ENCODE measurements around the gene TUSC2. TPM values are rescaled to one million over a fixed set of nuclear protein-coding genes. Genes with fewer than 3 reads are reported as not detected.

TUSC2 gene
- total and polyA plus RNA-seq, 2 of the 13 experiments (the other 11 are each of a cell fraction or from before 2014, with no cell fraction given), result 36.7 to 39.1 TPM

- no peak for TF ChIP-seq ZNF644 (CRISPR knock-in tag; IDR thresholded peaks at IDR 0.05; ENCODE audit: low read depth)
- no peak for TF ChIP-seq HNF4A (CRISPR knock-in tag; IDR thresholded peaks at IDR 0.05)
- TF ChIP-seq ZFP36L1 (CRISPR knock-in tag; IDR thresholded peaks at IDR 0.05), result 0 out of 2 replicates have a peak, but pooled peaks have one; percentile 10
- TF ChIP-seq ZNF335 (CRISPR knock-in tag; IDR thresholded peaks at IDR 0.05), result no peak
- TF ChIP-seq FOXM1 (CRISPR knock-in tag; IDR thresholded peaks at IDR 0.05), result no peak
- TF ChIP-seq REXO4 (CRISPR knock-in tag; IDR thresholded peaks at IDR 0.05; ENCODE audit: borderline replicate concordance), result no peak
- TF ChIP-seq MXD3 (CRISPR knock-in tag; IDR thresholded peaks at IDR 0.05), result no peak
- no peak for TF ChIP-seq ZNF607 (CRISPR knock-in tag; IDR thresholded peaks at IDR 0.05; ENCODE audit: borderline replicate concordance)
- TF ChIP-seq JARID2 (CRISPR knock-in tag; IDR thresholded peaks at IDR 0.05; ENCODE audit: insufficient replicate concordance), result no peak
- TF ChIP-seq ZNF660 (CRISPR knock-in tag; IDR thresholded peaks at IDR 0.05; ENCODE audit: borderline replicate concordance, low read depth), result no peak
- peak; percentile 1; the same call in 1 of the 2 replicates for TF ChIP-seq HIVEP1 (CRISPR knock-in tag; IDR thresholded peaks at IDR 0.05)
- no peak for TF ChIP-seq ZNF7 (CRISPR knock-in tag; IDR thresholded peaks at IDR 0.05)
- no peak for TF ChIP-seq ZNF333 (CRISPR knock-in tag; IDR thresholded peaks at IDR 0.05; ENCODE audit: borderline replicate concordance)
- TF ChIP-seq USF2 (IDR thresholded peaks at IDR 0.05; ENCODE audit: low read depth, low read length), result no peak
- TF ChIP-seq USF2 (CRISPR knock-in tag; IDR thresholded peaks at IDR 0.05; ENCODE audit: borderline replicate concordance), result 0 out of 2 replicates have a peak, but pooled peaks have one; percentile 37
- 0 out of 2 replicates have a peak, but pooled peaks have one; percentile 17 for TF ChIP-seq SAFB2 (CRISPR knock-in tag; IDR thresholded peaks at IDR 0.05; ENCODE audit: borderline replicate concordance, low read depth)
- no peak for TF ChIP-seq KLF9 (CRISPR knock-in tag; IDR thresholded peaks at IDR 0.05; ENCODE audit: low read depth)
- TF ChIP-seq ZNF260 (CRISPR knock-in tag; IDR thresholded peaks at IDR 0.05; ENCODE audit: borderline replicate concordance, low read depth), result no peak
- TF ChIP-seq CREM (IDR thresholded peaks at IDR 0.05), result peak; percentile 85; the same call in 1 of the 2 replicates
- TF ChIP-seq CREM (CRISPR knock-in tag; IDR thresholded peaks at IDR 0.05), result no peak
- TF ChIP-seq PBX2 (CRISPR knock-in tag; IDR thresholded peaks at IDR 0.05), result no peak
- 0 out of 2 replicates have a peak, but pooled peaks have one; percentile 25 for TF ChIP-seq AHDC1 (CRISPR knock-in tag; IDR thresholded peaks at IDR 0.05; ENCODE audit: borderline replicate concordance)
These were observed 31.7 kb upstream of the TUSC2 start (continued) for GRCh38 chr3:50359760-50360110.

Measured in HepG2 (cell line).